ENCODE data around the gene PTPN20. TPM values are rescaled to one million over a fixed set of nuclear protein-coding genes. Genes with fewer than 3 reads are reported as not detected.

PTPN20 gene
- total RNA-seq, 1 donor from 2014 or later: 2.5 TPM

- Mint-ChIP-seq H3K27ac (no peak overlapping the region), H3K9me3 (no peaks in the 10 kb centered on the region), H3K27me3 (ENCODE audit: low read depth) (peaks cover 4% of the 10 kb centered on the region), H3K36me3 (ENCODE audit: low read depth) (no peaks in the 10 kb centered on the region), H3K4me1 (ENCODE audit: low read depth) (no peaks in the 10 kb centered on the region), H3K4me3 (ENCODE audit: low read depth) (no peak overlapping the region)
- DNase-seq (ENCODE audit: low spot score): no peak
- intact Hi-C loops (cut with micrococcal nuclease): no loop called here
Measured at GRCh38 chr10:47035171-47035818, 124.1 kb downstream of the PTPN20 start.

GRCh38 chr10:47035819-47036337 lies 124.7 kb downstream of the PTPN20 start:
- intact Hi-C loops (cut with micrococcal nuclease): no loop called here
- Mint-ChIP-seq H3K4me1 (ENCODE audit: low read depth) (no peaks in the 10 kb centered on the region), H3K27me3 (ENCODE audit: low read depth) (peaks cover 4% of the 10 kb centered on the region), H3K27ac (no peak overlapping the region), H3K4me3 (ENCODE audit: low read depth) (no peak overlapping the region), H3K36me3 (ENCODE audit: low read depth) (no peaks in the 10 kb centered on the region), H3K9me3 (no peaks in the 10 kb centered on the region)
- no peak for DNase-seq (ENCODE audit: low spot score)

- no peak overlapping the region for H3K4me3 Mint-ChIP-seq (ENCODE audit: low read depth)
- intact Hi-C loops (cut with micrococcal nuclease): no loop called here
- H3K27me3 Mint-ChIP-seq (ENCODE audit: low read depth): no peaks in the 10 kb centered on the region
- H3K36me3 Mint-ChIP-seq (ENCODE audit: low read depth): no peaks in the 10 kb centered on the region
- DNase-seq (ENCODE audit: low spot score): no peak
- H3K27ac Mint-ChIP-seq: no peak overlapping the region
- H3K4me1 Mint-ChIP-seq (ENCODE audit: low read depth): no peaks in the 10 kb centered on the region
- no peaks in the 10 kb centered on the region for H3K9me3 Mint-ChIP-seq
Measured at GRCh38 chr10:47036771-47037170, 125.5 kb downstream of the PTPN20 start.

- intact Hi-C loops (cut with micrococcal nuclease): no loop called here
- Mint-ChIP-seq H3K9me3 (no peaks in the 10 kb centered on the region), H3K27me3 (ENCODE audit: low read depth) (no peaks in the 10 kb centered on the region), H3K27ac (no peak overlapping the region), H3K4me3 (ENCODE audit: low read depth) (no peak overlapping the region), H3K4me1 (ENCODE audit: low read depth) (no peaks in the 10 kb centered on the region), H3K36me3 (ENCODE audit: low read depth) (no peaks in the 10 kb centered on the region)
- no peak for DNase-seq (ENCODE audit: low spot score)
Measured at GRCh38 chr10:47037654-47038425, 126.6 kb downstream of the PTPN20 start.

GRCh38 chr10:47038881-47039561 lies 127.8 kb downstream of the PTPN20 start:
- Mint-ChIP-seq H3K4me1 (ENCODE audit: low read depth) (no peaks in the 10 kb centered on the region), H3K27ac (no peak overlapping the region), H3K4me3 (ENCODE audit: low read depth) (no peak overlapping the region), H3K27me3 (ENCODE audit: low read depth) (no peaks in the 10 kb centered on the region), H3K9me3 (no peaks in the 10 kb centered on the region), H3K36me3 (ENCODE audit: low read depth) (no peaks in the 10 kb centered on the region)
- intact Hi-C loops (cut with micrococcal nuclease): no loop called here
- no peak for DNase-seq (ENCODE audit: low spot score)

- H3K36me3 Mint-ChIP-seq (ENCODE audit: low read depth): no peaks in the 10 kb centered on the region
- intact Hi-C loops (cut with micrococcal nuclease): no loop called here
- no peaks in the 10 kb centered on the region for H3K9me3 Mint-ChIP-seq
- no peaks in the 10 kb centered on the region for H3K4me1 Mint-ChIP-seq (ENCODE audit: low read depth)
- no peak overlapping the region for H3K27ac Mint-ChIP-seq
- H3K27me3 Mint-ChIP-seq (ENCODE audit: low read depth): no peaks in the 10 kb centered on the region
- DNase-seq (ENCODE audit: low spot score): no peak
- no peak overlapping the region for H3K4me3 Mint-ChIP-seq (ENCODE audit: low read depth)
Measured at GRCh38 chr10:47039562-47039913, 128.3 kb downstream of the PTPN20 start.

GRCh38 chr10:47040041-47040491 lies 128.8 kb downstream of the PTPN20 start:
- Mint-ChIP-seq H3K27ac (no peak overlapping the region), H3K27me3 (ENCODE audit: low read depth) (no peaks in the 10 kb centered on the region), H3K4me3 (ENCODE audit: low read depth) (no peak overlapping the region), H3K9me3 (no peaks in the 10 kb centered on the region), H3K36me3 (ENCODE audit: low read depth) (no peaks in the 10 kb centered on the region), H3K4me1 (ENCODE audit: low read depth) (no peaks in the 10 kb centered on the region)
- DNase-seq (ENCODE audit: low spot score): no peak
- intact Hi-C loops (cut with micrococcal nuclease): no loop called here

GRCh38 chr10:47040681-47041080 lies 129.5 kb downstream of the PTPN20 start:
- Mint-ChIP-seq H3K36me3 (ENCODE audit: low read depth) (no peaks in the 10 kb centered on the region), H3K9me3 (no peaks in the 10 kb centered on the region), H3K4me1 (ENCODE audit: low read depth) (no peaks in the 10 kb centered on the region), H3K4me3 (ENCODE audit: low read depth) (no peak overlapping the region), H3K27me3 (ENCODE audit: low read depth) (no peaks in the 10 kb centered on the region), H3K27ac (no peak overlapping the region)
- intact Hi-C loops (cut with micrococcal nuclease): no loop called here
- DNase-seq (ENCODE audit: low spot score): no peak

- no peaks in the 10 kb centered on the region for H3K36me3 Mint-ChIP-seq (ENCODE audit: low read depth)
- no peak overlapping the region for H3K4me3 Mint-ChIP-seq (ENCODE audit: low read depth)
- no peaks in the 10 kb centered on the region for H3K4me1 Mint-ChIP-seq (ENCODE audit: low read depth)
- H3K27ac Mint-ChIP-seq: no peak overlapping the region
- DNase-seq (ENCODE audit: low spot score): no peak
- H3K27me3 Mint-ChIP-seq (ENCODE audit: low read depth): no peaks in the 10 kb centered on the region
- no peaks in the 10 kb centered on the region for H3K9me3 Mint-ChIP-seq
- intact Hi-C loops (cut with micrococcal nuclease): no loop called here
Measured at GRCh38 chr10:47041396-47042198, 130.4 kb downstream of the PTPN20 start.

- no peaks in the 10 kb centered on the region for H3K9me3 Mint-ChIP-seq
- no peak overlapping the region for H3K27ac Mint-ChIP-seq
- H3K4me3 Mint-ChIP-seq (ENCODE audit: low read depth): no peak overlapping the region
- H3K36me3 Mint-ChIP-seq (ENCODE audit: low read depth): no peaks in the 10 kb centered on the region
- no peaks in the 10 kb centered on the region for H3K27me3 Mint-ChIP-seq (ENCODE audit: low read depth)
- no peaks in the 10 kb centered on the region for H3K4me1 Mint-ChIP-seq (ENCODE audit: low read depth)
- intact Hi-C loops (cut with micrococcal nuclease): no loop called here
- no peak for DNase-seq (ENCODE audit: low spot score)
Measured at GRCh38 chr10:47042199-47042473, 130.9 kb downstream of the PTPN20 start.

GRCh38 chr10:47042780-47043750 lies 131.8 kb downstream of the PTPN20 start:
- Mint-ChIP-seq H3K36me3 (ENCODE audit: low read depth) (no peaks in the 10 kb centered on the region), H3K4me3 (ENCODE audit: low read depth) (no peak overlapping the region), H3K27me3 (ENCODE audit: low read depth) (no peaks in the 10 kb centered on the region), H3K9me3 (no peaks in the 10 kb centered on the region), H3K27ac (no peak overlapping the region), H3K4me1 (ENCODE audit: low read depth) (peaks cover 8% of the 10 kb centered on the region)
- intact Hi-C loops (cut with micrococcal nuclease): no loop called here
- DNase-seq (ENCODE audit: low spot score): no peak
